Measurements from ENCODE around the gene LRRC32.

DNA sequence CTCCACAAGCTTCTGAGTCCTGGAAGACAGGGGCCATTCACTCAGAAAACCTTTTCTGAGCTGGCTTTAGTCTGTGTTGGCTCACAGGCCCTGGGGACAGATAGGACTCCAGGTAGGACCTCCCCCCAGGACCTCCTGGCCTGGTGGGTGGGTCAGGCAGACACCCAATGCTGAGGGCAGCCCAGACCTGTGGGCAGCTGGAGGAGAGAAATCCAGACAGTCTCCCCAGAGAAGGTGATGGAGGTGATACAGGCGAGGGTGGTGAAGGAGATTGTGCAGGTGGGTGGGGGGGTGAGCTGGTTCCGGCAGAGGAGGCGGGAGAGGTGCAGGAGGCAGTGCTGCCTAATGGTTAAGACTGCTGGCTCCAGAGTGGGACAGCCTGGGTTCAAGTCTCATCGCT, 15.6 kb downstream of the LRRC32 start:
- TF ChIP-seq EZH2phosphoT487 (conservative IDR thresholded peaks at IDR 0.05; ENCODE audit: low read length), result no peak
- no peak for TF ChIP-seq CTCF (IDR thresholded peaks at IDR 0.05; ENCODE audit: insufficient read depth, low read length, poor library complexity, severe bottlenecking)
